Right renal cortex interstitium (tissue), 3 donors: ENCODE results near the gene TMEM205. TPM values are rescaled to one million over a fixed set of nuclear protein-coding genes. Genes with fewer than 3 reads are reported as not detected.
"Not testable (repeated sequence)": the region's sequence is repeated elsewhere in the genome, so short reads cannot be mapped to it uniquely, and the experiment has no call there.

ENCODE experiments used
- DNase-seq, 3 donors: peaks; one replicate each; pipeline ENCODE4 v3.0.0-alpha.2; 2013; ENCODE audit warnings: low read depth in 3 of 3, low spot score in 2 of 3
- polyA plus RNA-seq, 3 donors: library from polyadenylated mRNA; unstranded; fragments of 120-200 nt; gene quantifications; one replicate each; pipeline ENCODE4 v1.2.1, GENCODE V29; 2013; ENCODE audit not compliant: insufficient read length in 3 of 3

TMEM205 gene
- polyA plus RNA-seq, 3 donors, result 126 to 159 (median 135) TPM

DNA sequence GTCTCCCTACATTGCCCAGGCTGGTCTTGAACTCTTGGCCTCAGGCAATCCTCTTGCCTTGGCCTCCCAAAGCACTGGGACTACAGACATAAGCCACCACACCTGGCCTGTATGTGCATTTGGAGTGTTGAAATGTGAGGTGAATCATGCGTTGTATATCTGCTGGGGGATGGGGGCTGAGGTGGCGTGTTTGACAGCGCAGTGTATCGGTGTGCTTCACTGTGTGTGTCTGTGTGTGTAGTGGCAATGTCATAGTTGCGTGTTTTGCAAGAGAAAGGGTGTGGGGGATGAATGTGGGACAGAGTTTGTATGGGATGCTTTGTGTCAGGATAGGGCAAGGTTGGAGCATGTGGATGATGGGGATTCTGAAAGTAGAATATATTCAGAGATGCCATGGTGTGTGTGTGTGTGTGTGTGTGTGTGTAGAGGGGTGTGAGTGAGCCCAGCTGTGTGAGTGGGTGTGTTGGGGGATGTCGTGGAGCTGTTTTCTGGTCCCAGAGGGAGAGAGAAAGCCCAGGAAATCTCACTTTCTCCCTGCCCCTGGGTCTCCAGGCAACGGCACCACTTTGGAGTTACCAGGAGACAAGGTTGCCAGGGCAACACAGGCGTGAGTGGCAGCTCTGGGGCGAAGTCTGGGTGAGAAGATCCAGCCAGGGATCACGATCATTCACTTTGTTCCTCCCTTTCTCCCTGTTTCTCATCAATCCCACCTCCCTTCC lies 27.3 kb upstream of the TMEM205 start:
- no peak for DNase-seq

DNA sequence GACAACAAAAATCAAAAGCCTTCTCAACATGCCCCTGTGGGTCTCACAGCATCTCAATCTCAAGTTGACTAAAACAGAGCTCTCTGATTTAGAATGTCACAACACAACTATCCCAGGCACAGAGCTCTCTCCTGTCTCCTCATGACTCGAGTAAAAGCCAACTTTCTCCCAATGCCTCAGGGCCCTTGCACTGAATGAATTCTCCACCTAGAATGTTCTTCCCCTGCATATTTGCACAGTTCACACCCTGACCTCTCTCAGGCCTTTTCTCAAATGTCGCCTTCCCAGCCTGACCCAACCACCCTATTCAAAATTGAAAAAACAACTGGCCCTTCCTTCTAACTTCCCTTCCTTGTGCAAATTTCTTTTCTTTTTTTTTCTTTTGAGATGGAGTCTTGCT lies 24.7 kb upstream of the TMEM205 start:
- no peak for DNase-seq

DNA sequence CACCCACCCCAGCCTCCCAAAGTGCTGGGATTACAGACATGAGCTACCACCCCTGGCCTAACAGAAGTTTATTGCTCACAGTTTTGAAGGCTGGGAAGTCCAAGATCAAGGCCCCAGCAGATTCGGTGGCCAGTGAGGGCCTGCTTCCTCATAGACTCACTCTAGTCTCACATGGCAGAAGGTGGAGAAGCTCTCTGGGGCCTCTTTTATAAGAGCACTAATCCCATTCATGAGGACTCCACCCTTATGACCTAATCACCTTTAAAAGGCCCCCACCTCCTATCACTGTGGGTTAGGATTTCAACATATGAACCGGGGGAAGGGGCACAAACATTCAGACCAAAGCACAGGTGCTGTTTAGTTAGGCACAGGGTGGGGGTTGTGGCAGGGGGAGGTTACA lies 21.5 kb upstream of the TMEM205 start:
- DNase-seq, result no peak

GRCh38 chr19:11365557-11366117 lies 19.6 kb upstream of the TMEM205 start:
- no peak for DNase-seq

- no peak for DNase-seq
Measured at GRCh38 chr19:11364935-11365334, 18.9 kb upstream of the TMEM205 start.

GRCh38 chr19:11364296-11364904 lies 18.3 kb upstream of the TMEM205 start:
- DNase-seq, result no peak

- no peak for DNase-seq
Measured at GRCh38 chr19:11363881-11364280, 17.8 kb upstream of the TMEM205 start.

- DNase-seq, result no peak
Measured at GRCh38 chr19:11361771-11362731, 16.0 kb upstream of the TMEM205 start.

DNA sequence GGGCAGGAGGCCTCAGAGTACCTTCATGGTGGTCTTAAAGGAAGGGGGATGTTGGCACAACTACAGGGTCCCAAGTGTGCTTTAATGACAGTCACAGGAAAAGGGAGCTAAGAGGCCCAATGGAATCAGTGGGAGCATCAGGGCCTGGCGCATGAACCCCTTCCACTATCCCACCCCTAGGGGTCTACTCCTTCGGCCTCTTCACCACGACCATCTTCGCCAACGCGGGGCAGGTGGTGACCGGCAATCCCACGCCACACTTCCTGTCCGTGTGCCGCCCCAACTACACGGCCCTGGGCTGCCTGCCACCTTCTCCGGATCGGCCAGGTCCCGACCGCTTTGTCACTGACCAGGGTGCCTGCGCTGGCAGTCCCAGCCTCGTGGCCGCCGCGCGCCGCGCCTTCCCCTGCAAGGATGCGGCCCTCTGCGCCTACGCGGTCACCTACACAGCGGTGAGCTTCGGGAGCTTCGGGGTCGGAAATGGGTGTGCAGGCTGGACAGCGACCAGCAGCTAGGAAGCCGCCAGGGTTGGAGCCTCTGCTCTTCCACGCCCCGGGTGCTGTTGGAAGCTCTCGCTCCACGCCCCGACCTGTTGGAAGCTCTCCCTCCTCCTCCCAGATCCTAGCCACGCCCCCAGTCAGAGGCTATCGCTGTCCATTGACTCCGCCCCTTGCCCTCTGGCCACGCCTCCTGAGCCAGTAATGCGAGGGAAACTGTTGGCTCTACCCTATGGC lies 15.1 kb upstream of the TMEM205 start:
- no peak for DNase-seq

DNA sequence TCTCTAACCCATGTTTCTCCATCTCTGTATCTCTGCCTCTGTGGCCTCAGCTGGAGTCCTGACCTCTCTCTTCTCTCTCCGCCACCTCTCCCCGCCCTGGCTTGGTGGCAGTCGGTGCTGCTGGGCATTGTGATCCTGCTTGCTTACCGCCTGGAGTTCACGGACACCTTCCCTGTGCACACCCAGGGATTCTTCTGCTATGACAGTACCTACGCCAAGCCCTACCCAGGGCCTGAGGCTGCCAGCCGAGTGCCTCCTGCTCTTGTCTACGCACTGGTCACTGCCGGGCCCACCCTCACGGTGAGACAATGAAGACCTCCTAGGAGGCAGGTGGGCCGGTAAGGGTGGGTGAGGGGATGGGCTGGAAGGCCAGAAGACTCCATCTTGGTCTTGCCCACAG lies 13.4 kb upstream of the TMEM205 start:
- no peak for DNase-seq

- no peak for DNase-seq
Measured at GRCh38 chr19:11356676-11357550, 10.8 kb upstream of the TMEM205 start.

DNA sequence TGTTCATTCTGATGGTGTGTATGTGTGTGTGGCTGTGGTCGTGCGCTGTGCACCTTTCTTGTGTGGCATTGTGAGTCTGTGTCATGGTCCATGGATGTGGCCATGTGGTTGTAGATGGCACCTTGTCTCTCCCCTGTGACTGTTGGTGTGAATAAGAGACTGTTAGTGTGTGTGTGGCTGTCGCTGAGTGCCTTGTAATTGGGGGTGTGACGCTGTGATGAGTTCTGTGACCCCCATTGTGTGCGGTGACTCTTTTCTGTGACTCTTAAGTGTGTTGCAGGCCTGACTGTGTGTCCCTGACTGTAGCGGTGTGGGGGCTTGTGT lies 10.0 kb upstream of the TMEM205 start:
- no peak for DNase-seq

DNA sequence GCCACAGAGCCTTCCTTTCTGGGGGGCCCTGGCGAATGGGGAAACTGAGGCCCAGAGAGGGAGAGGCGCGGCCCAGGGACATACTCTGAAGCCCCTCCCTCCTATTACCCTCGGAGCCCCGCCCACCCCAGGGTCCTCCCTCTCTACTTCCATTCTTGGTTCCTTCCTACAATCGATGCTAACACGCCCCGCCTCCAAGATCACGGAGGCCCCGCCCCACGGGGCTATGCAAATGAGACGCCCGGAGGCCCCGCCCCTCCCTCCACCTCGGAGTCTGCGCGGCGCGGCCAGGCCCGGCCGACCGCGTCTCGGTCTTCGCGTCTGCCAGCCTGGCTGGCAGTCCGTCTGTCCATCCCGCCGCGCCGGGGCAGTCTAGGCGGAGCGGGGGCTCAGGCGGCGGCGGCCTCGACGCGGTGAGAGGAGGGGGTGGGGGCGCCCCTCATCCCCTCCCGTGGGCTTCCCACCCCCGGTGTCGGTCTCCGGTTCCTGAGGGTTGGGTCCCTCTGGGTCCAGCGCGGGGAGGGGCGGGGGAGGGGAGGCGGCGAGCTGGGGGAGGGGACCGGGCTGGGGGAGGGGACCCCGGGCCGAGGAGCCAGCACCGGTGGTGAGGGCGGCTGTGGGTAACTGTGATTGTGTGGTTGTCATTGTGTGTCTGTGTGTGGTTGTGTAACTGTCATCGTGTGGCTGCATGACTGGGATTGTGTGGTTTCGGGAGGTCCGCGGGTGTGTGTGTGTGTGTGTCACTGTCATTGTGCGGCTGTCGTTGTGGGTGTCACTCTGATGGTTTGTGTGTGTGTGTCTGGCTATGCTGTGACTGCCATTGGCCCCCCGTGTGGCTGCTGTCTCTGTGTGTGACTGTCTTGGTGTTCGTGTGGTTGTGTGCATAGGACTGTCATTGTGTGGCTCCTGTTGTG lies 9.3 kb upstream of the TMEM205 start, which contains the start of gene PLPPR2:
PLPPR2 (plus strand) TSS at position 273 of the 914 bp plus-strand sequence. CDS start 2,242 bp downstream, outside the sequence.
- DNase-seq, result peak in 1 of 3 donors; percentile 70

DNA sequence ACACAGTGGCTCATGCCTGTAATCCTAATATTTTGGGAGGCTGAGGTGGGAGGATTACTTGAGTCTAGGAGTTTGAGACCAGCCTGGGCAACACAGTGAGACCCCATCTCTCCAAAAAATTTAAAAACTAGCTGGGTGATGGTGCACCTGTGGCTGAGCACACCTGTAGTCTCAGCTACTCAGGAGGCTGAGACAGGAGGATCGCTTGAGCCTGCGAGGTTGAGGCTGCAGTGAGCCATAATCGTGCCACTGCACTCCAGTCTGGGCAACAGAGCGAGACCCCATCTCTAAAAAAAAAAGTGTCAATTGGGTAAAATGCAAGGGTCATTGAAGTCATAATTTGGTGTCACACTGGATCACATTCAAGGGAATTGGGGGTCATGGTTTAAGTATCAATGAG lies 8.0 kb upstream of the TMEM205 start:
- not testable (repeated sequence) for DNase-seq

DNA sequence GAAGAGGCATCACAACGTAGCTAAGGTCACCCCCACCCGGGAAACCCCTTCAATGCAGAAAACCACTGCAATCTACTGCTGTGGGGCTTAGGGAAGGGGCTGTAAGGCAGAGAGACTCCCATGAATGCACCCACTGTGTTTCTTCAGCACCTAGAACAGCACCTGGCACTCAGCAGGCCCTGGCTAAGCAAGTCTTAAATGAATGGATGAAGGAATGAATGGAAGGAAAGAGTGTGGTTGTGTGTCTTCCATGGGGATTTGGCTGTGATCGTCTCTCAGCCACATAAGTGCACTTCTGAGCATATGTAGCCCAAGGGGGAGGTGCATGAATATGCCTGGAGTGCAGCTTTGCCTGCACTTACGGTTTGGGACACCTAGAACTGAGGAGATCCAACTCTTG lies 3.1 kb upstream of the TMEM205 start:
- DNase-seq, result no peak

DNA sequence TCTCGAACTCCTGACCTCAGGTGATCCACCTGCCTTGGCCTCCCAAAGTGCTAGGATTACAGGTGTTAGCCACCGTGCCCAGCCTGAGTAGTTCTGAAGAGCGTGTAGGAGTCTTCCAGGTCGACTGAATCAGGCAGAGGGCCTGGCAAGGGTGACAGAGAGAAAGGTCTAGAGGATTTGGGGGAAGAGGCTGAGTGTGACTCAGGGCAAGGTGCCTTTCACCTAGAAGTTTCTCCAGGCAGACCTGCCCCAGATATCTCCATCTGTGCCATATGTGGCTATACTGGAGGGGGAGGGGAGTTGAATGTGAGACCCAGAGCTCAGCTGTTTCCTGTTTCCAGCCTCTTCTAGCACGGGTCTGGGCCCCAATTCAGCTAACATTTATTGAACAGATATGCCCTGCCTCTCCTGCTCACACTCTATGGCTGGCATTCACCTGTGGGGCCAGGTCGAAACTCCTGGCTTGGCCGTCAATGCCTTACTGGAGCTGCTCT lies 1.5 kb upstream of the TMEM205 start:
- DNase-seq, result no peak

- no peak for DNase-seq
Measured at GRCh38 chr19:11345122-11345803, 805 bp downstream of the TMEM205 start.

- DNase-seq, result no peak
Measured at GRCh38 chr19:11342429-11342828, 3.6 kb downstream of the TMEM205 start.
